Dedifferentiated amniotic fluid mesenchymal stem cell (primary cell): ENCODE data around the gene CDH6.

Experiments
- DNase-seq: peaks from one replicate; pipeline ENCODE4 v3.0.0-alpha.2; 2016; ENCODE audit errors: extremely low spot score

The CDH6 gene

DNA sequence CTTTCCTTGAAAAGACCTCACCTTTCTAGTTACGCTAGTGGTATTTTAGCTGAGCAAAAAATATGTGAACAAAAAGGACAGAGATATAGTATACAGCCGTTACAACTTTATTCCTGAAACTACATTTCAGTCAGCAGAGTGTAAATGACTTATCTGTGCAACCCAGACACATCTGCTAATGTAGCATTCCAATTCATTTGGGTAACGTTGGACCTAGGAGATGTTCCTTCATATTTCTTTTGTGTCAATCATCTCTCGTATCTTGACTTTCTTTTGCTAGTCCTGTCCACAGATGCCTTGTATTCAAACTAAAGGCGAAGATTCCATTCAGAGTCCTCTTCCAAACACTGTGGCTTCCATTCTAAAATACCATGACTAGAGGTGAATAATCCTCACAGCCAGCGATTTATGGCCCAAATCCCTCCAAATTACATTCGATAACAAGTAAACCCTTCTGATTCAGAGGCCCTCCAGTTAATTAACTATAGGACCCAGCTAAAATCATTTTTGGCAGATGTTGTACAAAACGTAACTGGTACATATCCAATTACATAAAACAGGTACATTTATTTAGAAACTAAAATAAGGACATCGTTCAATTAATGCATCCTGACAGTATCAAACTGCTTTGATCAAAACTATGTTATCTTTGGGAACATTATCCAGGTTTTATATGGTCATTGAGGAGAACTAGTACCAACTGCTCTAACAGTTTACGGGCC lies 182.7 kb downstream of the CDH6 start:
- DNase-seq: no peak

GRCh38 chr5:31377274-31377946 lies 183.9 kb downstream of the CDH6 start:
- no peak for DNase-seq

GRCh38 chr5:31378136-31378535 lies 184.7 kb downstream of the CDH6 start:
- DNase-seq: no peak
